Lower leg skin (tissue), 4 donors: ENCODE measurements around the gene EIF4EBP2. TPM values are rescaled to one million over a fixed set of nuclear protein-coding genes. Genes with fewer than 3 reads are reported as not detected.

Experiments used
- DNase-seq, 2 donors: peaks; one replicate each; pipeline ENCODE4 v3.0.0-alpha.2; 2019; ENCODE audit warnings: low spot score in 2 of 2
- H3K4me3 ChIP-seq: fragments of 200-600 bp; sonication (generic); 2 replicates; pipeline ENCODE4 v1.5.1; 2017; ENCODE audit warnings: mild to moderate bottlenecking, low read depth; ENCODE audit not compliant: poor library complexity, severe bottlenecking
- POLR2A ChIP-seq, 2 donors: fragments of 450-650 bp; IDR thresholded peaks; one replicate each; pipeline ENCODE4 v1.6.1; 2016 to 2017; ENCODE audit warnings: antibody characterized with exemption in 2 of 2, mild to moderate bottlenecking in 1 of 2, moderate library complexity in 1 of 2
- WGBS, 2 donors: methylation state at CpG; one replicate each; pipeline ENCODE4 v1.1.5; 2018; 5-methylcytosine and 5-hydroxymethylcytosine counted together
- intact Hi-C: fragments of 100-400 bp; cut with DNase I; formaldehyde crosslinking; loops from one replicate; pipeline ENCODE4 v1.15.0; 2023; ENCODE audit warnings: low total_unique reads
- total RNA-seq, 4 donors: library from RNA; depleted of rRNA; stranded (reverse); fragments of >200 nt; gene quantifications; one replicate each; pipeline ENCODE4 v1.1.0, GENCODE V29; 2016
- TF ChIP-seq, protein P1 (sequence below), 3 donors: fragments of 450-650 bp; IDR thresholded peaks; one replicate each; pipeline ENCODE4 v1.5.1; 2016; ENCODE audit warnings: antibody characterized with exemption in 3 of 3, mild to moderate bottlenecking in 3 of 3, moderate library complexity in 2 of 3

The EIF4EBP2 gene
- total RNA-seq, 4 donors from 2014 or later = 40.2 to 68.0 (median 58.9) TPM

DNA sequence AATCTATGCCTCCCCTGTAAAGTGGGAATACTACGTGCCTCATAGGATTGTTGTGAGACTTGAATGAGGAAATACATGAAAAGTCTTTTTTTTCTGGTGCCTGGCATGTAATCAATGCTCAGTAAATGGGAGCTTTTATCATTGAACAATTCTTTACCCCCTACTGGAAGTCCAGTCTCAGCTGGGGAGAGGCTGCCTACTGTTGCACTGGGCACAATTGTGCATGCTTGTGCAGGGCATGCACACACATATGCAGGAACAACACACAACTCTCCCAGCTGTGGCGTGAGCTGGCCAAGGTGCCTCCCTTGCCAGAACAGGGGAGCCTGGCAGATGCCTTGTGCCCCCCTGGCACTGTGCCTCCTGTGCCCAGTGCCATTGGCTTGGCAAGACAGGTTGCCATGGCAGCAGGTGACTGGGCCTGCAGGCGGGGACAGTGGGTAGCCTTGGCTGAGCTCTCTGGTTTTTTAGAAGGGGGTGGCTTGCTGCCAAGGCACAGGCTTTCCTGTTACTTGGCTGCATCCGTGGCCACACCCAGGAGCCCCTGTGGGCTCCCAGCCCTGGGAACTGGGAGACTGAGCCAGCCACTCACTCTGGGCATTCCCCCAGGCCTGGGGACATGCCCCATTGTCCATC lies 58.5 kb downstream of the EIF4EBP2 start:
- TF ChIP-seq POLR2A (IDR thresholded peaks at IDR 0.05) = no peak
- TF ChIP-seq, protein P1, sequence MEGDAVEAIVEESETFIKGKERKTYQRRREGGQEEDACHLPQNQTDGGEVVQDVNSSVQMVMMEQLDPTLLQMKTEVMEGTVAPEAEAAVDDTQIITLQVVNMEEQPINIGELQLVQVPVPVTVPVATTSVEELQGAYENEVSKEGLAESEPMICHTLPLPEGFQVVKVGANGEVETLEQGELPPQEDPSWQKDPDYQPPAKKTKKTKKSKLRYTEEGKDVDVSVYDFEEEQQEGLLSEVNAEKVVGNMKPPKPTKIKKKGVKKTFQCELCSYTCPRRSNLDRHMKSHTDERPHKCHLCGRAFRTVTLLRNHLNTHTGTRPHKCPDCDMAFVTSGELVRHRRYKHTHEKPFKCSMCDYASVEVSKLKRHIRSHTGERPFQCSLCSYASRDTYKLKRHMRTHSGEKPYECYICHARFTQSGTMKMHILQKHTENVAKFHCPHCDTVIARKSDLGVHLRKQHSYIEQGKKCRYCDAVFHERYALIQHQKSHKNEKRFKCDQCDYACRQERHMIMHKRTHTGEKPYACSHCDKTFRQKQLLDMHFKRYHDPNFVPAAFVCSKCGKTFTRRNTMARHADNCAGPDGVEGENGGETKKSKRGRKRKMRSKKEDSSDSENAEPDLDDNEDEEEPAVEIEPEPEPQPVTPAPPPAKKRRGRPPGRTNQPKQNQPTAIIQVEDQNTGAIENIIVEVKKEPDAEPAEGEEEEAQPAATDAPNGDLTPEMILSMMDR (IDR thresholded peaks at IDR 0.05) = no peak
- 3 to 12% methylated on average over 3 to 4 of the region's 4 CpGs for WGBS, 2 donors
- no peak overlapping the region for H3K4me3 ChIP-seq
- intact Hi-C loops = no loop called here
- DNase-seq = no peak

DNA sequence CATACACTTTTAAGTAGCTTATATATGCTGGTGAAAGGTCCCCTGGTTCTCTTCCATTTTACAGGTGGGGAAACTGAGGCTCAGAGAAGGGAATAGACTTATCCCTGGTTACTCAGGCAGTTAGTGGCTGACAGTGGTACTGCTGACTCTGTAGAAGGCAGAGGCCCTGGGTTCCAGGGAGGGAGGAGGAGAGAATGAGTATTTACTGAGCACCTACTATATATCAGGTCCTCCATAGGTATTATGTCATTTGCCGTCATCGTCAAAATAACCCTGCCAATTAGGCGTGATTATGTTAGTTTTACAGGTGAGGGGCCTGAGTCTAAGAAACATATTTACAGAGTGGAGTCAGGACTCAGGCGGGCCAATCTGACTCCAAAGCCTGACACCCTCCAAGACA lies 61.3 kb downstream of the EIF4EBP2 start:
- DNase-seq = no peak
- no peak for TF ChIP-seq POLR2A (IDR thresholded peaks at IDR 0.05)
- TF ChIP-seq, protein P1 (IDR thresholded peaks at IDR 0.05) = no peak
- WGBS, 2 donors = 96 to 97% methylated on average over 4 of the region's 4 CpGs
- intact Hi-C loops = no loop called here
- H3K4me3 ChIP-seq = no peak overlapping the region

DNA sequence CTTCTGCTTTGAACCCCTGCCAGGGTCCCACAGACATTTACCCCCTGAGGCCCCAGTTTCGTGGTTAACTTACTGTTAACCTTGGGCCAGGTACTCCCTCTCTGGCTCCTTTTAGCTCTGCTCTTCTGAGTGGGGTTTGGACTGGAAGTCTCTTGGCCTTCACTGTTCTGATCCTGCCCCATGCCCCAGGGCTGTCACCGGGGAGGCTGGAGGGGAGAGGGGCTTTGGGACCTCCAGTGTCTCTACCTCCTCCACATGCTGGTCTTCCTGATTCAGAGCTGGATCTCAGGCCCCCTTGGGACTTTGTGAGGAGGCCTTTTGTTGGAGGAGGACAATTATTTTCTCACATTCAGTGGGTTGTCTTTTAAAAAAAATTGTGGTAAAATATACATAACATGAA lies 61.9 kb downstream of the EIF4EBP2 start:
- DNase-seq = no peak
- WGBS, 2 donors = 84 to 95% methylated on average over 2 of the region's 2 CpGs
- H3K4me3 ChIP-seq = no peak overlapping the region
- no peak for TF ChIP-seq POLR2A (IDR thresholded peaks at IDR 0.05)
- intact Hi-C loops = no loop called here

DNA sequence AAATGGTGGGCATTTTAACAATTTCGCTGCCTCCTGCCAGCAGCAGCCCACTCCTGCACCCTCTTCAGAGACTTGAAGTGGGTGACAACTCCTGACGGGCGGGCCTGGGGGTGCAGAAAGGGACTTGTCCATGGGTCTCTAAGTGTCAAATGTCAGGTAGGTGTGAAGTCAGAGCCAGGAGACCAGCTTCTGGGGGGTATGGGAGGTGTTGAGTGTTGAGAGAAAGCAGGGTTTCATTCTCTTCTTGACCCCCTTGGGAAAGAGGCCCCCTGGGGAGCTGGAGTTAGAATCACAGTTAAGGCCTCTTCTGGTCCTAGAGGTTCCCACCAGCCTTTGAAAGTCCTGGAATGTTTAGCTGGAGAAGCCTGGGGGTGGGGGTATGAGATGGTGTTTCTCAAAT lies 63.0 kb downstream of the EIF4EBP2 start:
- TF ChIP-seq, protein P1 (IDR thresholded peaks at IDR 0.05) = no peak
- TF ChIP-seq POLR2A (IDR thresholded peaks at IDR 0.05) = no peak
- intact Hi-C loops = no loop called here
- H3K4me3 ChIP-seq = no peak overlapping the region
- 92% methylated on average over 3 of the region's 3 CpGs for WGBS, 2 donors
- no peak for DNase-seq

DNA sequence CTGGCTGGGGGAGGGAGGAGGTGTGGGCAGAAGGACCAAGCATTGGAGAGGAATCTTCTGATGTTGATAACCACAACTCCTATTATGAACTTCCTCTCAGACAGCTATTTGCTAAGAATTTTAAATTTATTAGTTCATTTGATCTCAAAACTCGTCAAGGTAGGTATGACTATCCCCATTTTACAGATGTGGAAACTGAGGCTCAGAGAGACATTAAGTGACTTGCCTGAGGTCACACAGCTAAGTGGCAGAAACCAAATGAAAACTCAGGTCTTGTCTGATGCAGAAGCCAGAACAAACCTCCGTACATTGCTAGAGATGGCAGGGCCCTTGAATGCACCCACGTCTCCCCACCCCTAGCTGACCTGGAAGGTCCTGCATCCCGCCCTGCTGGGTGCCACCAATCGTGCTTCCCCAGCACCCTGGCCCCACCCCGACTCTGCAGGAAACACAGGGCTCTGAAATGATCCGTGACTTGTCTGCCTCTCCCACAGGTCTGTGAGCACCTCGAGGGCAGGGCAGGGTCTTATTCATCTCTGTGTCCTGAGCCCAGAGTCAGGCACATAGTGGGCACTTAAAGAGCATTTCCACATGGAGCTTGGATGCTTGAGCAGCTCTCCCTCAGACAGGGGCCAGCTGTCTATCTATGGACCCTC lies 69.0 kb downstream of the EIF4EBP2 start:
- TF ChIP-seq, protein P1 (IDR thresholded peaks at IDR 0.05) = no peak
- no peak for TF ChIP-seq POLR2A (IDR thresholded peaks at IDR 0.05)
- H3K4me3 ChIP-seq = no peak overlapping the region
- WGBS, 2 donors = 56 to 61% methylated on average over 8 of the region's 8 CpGs
- DNase-seq = no peak
- intact Hi-C loops = no loop called here

DNA sequence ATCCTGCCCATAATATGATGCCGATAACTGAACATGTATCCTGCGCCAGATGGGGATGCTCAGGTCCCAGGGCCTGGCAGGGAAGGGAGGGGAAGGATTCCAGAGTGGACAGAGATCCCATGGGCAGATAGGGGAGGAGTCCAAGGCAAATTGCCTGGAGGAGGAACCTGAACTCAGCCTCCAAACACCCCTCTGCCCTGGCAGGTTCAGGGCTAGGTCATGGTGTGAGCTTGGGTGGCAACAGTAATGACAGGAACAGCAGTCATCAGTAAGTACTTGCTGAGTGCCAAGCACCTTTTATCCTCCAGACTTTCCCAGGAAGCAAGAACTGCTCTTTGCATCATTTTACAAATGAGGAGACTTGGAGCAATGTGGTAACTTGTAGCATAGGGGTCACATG lies 70.8 kb downstream of the EIF4EBP2 start:
- whole genome bisulfite sequencing, 2 donors = 93 to 95% methylated on average over 2 of the region's 2 CpGs
- intact Hi-C loops = no loop called here

More for the DNA sequence above, 70.8 kb downstream of the EIF4EBP2 start:
- no peak for DNase-seq
- no peak overlapping the region for H3K4me3 ChIP-seq
- no peak for TF ChIP-seq POLR2A (IDR thresholded peaks at IDR 0.05)
- TF ChIP-seq, protein P1 (IDR thresholded peaks at IDR 0.05) = no peak
